ENCODE data around the gene SH3PXD2A. TPM values are rescaled to one million over a fixed set of nuclear protein-coding genes. Genes with fewer than 3 reads are reported as not detected.
A peak's percentile ranks its signal among the peaks of the same experiment; 100 is the strongest.

Gene SH3PXD2A
- total and polyA plus RNA-seq, 3 donors from 2014 or later, result 10.8 to 12.1 (median 12.0) TPM

DNA sequence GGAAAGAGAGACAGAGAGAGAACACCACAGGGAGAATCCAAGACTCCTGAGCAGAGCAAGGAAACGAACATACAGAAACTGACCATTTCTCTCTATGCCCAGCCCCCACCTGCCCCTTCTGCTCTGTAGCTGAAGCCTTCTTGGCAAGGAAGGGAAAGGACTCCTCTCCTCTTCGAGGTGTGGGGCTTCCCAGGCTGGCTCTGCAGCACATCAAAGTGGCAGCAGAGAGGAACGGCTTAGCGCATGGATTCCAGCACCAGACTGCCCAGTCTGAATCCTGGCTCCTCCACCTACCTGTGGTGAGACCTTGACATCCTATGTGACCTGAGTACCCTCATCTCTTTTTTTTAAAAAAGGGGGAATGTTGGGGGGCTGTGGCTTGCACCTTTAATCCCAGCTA, 69.4 kb downstream of the SH3PXD2A start:
- Histone ChIP-seq H3K4me1 (peaks cover 12% of the 10 kb centered on the region), H3K36me3 (ENCODE audit: low read depth, missing control alignments) (no peaks in the 10 kb centered on the region), H3K4me3 (no peak overlapping the region), H3K27ac (no peak overlapping the region), H3K27me3 (no peaks in the 10 kb centered on the region), H3K9me3 (no peaks in the 10 kb centered on the region)
- WGBS, 2 donors, result 75 to 78% methylated on average over 4 of the region's 4 CpGs
- intact Hi-C loops (cut with DNase I; ENCODE audit: low total_unique reads), result no loop called here
- no peak for TF ChIP-seq POLR2A (IDR thresholded peaks at IDR 0.05)
- TF ChIP-seq CTCF (IDR thresholded peaks at IDR 0.05), result no peak
- no peak for DNase-seq

DNA sequence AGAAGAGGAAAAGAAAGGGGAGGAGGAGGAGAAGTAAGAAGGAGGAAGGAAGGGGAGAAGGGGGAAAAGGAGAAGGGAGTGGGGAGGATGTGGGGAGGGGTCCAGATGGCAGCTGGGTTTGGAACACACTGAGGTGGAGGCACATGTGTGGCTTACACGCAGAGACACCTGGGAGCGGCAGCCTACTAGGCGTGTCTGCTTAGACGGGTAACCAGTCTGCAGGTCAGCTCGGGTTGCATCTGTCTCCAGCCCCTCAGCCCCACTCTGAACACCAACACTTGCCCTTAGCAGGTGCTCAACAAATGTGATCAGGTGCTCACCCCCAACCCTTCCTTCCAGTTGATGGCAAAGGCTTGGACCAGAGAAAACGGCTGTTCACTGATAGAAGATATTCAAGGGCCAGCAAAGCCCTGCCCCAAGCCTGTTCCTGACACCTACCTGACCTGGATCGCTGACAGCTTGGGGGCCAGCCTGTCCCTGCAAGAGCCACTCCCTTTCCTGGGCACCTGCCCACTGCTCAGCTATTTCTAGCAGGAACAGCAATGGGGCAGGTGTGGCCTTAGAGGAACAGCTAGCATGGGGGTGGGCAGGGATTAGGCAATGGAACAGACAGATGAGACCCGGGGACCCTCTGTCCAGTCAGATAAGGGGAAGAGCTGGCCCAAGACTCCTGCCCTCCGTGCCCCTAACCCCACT, 70.5 kb downstream of the SH3PXD2A start:
- no peaks in the 10 kb centered on the region for H3K36me3 ChIP-seq (ENCODE audit: low read depth, missing control alignments)
- intact Hi-C loops (cut with DNase I; ENCODE audit: low total_unique reads), result no loop called here
- H3K27ac ChIP-seq, result no peak overlapping the region
- peaks cover 12% of the 10 kb centered on the region for H3K4me1 ChIP-seq
- whole genome bisulfite sequencing, 2 donors, result 86 to 89% methylated on average over 8 to 9 of the region's 9 CpGs
- no peaks in the 10 kb centered on the region for H3K9me3 ChIP-seq
- TF ChIP-seq POLR2A (IDR thresholded peaks at IDR 0.05) (no peak), CTCF (IDR thresholded peaks at IDR 0.05) (no peak)
- H3K27me3 ChIP-seq, result no peaks in the 10 kb centered on the region
- DNase-seq, result no peak
- H3K4me3 ChIP-seq, result no peak overlapping the region

GRCh38 chr10:103784089-103784488, 71.3 kb downstream of the SH3PXD2A start:
- no peaks in the 10 kb centered on the region for H3K27me3 ChIP-seq
- H3K36me3 ChIP-seq (ENCODE audit: low read depth, missing control alignments), result no peaks in the 10 kb centered on the region
- H3K9me3 ChIP-seq, result no peaks in the 10 kb centered on the region
- 71 to 83% methylated on average over 5 to 8 of the region's 8 CpGs for WGBS, 2 donors
- no peak overlapping the region for H3K27ac ChIP-seq
- intact Hi-C loops (cut with DNase I; ENCODE audit: low total_unique reads), result no loop called here
- H3K4me1 ChIP-seq, result peaks cover 19% of the 10 kb centered on the region
- TF ChIP-seq POLR2A (IDR thresholded peaks at IDR 0.05), result no peak
- no peak for TF ChIP-seq CTCF (IDR thresholded peaks at IDR 0.05)
- no peak overlapping the region for H3K4me3 ChIP-seq
- no peak for DNase-seq

GRCh38 chr10:103783681-103784080, 71.7 kb downstream of the SH3PXD2A start:
- no peak overlapping the region for H3K4me3 ChIP-seq
- H3K27ac ChIP-seq, result no peak overlapping the region
- H3K9me3 ChIP-seq, result no peaks in the 10 kb centered on the region
- peaks cover 22% of the 10 kb centered on the region for H3K4me1 ChIP-seq
- 28 to 38% methylated on average over 7 of the region's 7 CpGs for WGBS, 2 donors
- TF ChIP-seq POLR2A (IDR thresholded peaks at IDR 0.05) (no peak), CTCF (IDR thresholded peaks at IDR 0.05) (no peak)
- intact Hi-C loops (cut with DNase I; ENCODE audit: low total_unique reads), result no loop called here
- H3K27me3 ChIP-seq, result no peaks in the 10 kb centered on the region
- peak; percentile 51 for DNase-seq
- no peaks in the 10 kb centered on the region for H3K36me3 ChIP-seq (ENCODE audit: low read depth, missing control alignments)
